A549 treated with AZD9567 at 1 μM for 4 hours (cell line): Measurements from ENCODE around the gene ZNF24. TPM values are rescaled to one million over a fixed set of nuclear protein-coding genes. Genes with fewer than 3 reads are reported as not detected.

Experiments
- total RNA-seq: library from RNA; stranded (reverse); fragments of 200-300 nt; extraction: Qiagen RNA extraction; gene quantifications from 5 replicates; pipeline ENCODE4 v1.2.3, GENCODE V29; 2022; ENCODE audit not compliant: insufficient read depth

The ZNF24 gene
- 9.2 to 12.2 TPM (median 11.2 TPM) in 5 replicates for total RNA-seq

DNA sequence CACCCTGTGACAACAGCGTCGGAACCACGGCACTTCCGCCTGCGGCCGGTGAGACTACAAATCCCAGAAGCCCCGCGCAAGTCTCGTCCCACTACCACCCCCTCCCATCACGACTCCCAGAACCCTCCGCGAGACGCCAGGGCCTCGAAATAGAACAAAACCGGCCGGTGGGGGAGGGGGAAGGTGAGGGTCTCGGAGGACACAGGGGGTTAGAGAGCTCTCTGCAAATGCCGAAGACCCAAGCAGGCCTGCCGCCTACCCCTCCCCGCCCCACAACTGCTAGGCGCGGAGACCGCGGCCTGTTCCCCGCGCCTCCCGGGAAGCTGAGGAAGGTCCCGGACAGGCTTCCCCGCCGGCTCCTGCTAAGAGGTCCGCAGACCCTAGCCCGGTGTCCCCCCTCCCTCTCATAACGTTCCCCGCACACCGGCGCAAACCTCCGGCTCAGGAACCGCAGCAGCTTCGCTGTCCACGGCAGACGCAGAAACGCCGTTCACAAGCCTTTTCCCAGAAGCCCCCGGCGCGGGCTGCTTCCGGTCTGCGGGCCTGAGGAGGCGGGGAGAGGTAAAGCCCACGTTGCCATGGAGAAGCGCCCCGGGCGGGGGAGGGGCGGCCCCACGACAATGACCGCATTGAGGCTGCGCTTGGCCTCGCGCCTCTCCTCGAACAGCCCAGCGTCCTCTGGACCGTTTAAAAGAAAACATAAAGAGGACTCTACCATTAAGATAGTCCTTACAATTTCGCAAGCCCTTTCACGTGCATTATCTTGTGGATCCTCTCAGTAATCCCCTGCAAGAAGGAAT is at the start of gene ZNF24:
TSS of gene ZNF24 (minus strand) at position 485 of the 800 bp plus-strand sequence. CDS start 3,770 bp downstream, outside the sequence.

DNA sequence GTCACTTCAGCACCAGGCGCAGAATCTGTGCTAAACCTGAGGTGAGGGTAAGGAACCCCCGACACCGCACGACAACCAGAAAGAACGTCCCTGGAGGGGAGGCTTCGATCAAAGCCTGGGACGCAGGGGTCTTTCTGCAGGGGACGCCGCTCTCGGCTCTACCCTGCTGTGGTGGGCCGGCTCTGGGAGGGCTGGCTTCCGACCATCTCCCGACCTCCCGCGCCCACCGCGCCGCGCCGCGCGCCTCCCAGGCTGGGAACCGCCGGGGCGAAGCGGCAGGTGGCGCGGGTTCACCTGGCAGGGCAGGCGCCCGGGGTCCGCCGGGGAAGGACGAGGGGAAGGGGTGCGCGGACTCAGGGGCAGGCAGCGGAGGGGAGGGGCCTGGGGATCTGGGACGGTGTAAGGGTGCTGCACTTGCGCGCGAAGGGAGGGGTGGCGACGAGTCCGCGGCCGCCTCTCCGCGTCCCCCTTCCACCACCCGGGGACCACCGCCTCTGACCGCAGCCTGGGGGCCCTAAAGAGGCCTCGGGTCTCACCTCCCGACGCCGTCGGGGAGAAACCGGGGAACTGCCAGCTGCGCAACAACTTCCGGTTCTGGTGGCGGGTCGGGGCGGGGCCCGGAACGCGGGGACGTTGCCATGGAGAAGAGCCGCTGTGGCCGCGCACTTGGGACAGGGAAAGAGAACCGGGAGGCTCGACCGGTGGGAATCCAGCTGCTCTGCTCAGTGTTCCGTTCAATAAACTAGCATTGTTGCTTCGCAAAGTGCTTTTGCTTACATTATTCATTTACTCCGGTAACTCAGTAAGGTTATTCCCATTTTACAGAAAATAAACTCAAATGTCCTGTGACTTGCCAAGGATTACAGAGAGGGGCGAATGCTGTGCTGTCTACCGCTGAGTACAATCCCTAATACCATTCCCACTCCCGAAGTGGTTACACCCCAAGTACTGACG is 32.8 kb upstream of the ZNF24 start, which contains the start of gene ZNF396:
TSS of gene ZNF396 (minus strand) at position 596 of the 954 bp plus-strand sequence. CDS start 3,045 bp downstream, outside the sequence.

DNA sequence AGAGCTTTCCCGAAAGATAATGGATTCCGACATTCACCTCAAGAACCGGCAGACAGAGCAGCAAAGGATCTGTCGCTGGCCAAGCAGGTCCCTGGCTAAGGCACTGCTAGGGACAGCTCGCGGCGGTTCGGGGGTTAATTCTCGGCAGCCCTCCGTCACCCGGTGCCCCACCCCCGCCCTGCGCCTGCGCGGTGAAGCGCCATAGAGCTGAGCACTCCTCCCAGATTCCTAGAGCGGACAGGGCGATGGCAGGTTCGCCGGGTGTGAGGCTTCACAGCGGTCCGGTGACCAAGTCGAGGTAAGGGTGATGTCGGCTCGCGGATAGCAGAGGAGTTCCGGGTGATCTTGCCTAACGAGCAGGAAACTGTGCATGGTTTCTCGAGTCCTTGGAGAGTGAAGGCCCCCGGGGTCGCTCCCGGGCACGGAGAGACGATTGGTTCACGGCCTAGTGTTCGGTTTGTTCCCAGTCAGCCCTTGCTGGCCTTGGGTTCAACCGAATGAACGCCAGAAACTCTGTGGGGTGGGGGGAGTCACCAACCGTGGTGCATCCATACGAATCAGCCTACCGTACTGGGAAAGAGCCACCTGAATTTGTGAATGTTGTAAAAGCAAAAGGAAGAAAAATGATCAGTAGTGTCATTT is 54.0 kb downstream of the ZNF24 start, which contains the start of gene ZSCAN30:
TSS of gene ZSCAN30 (minus strand) at position 136 of the 642 bp plus-strand sequence. CDS start 25,877 bp downstream, outside the sequence.

Other genes with a start within 250 kb of the ZNF24 start
- gene ZNF397, start 103.4 kb downstream of the ZNF24 start, total RNA-seq = 3.4 to 7.3 TPM (median 4.5 TPM) in 5 replicates
- 0.70 to 3.6 TPM (median 0.79 TPM) in 5 replicates for gene ZSCAN30, start 54.2 kb downstream of the ZNF24 start, total RNA-seq
- gene ZNF396, start 32.9 kb upstream of the ZNF24 start, total RNA-seq = 0.53 to 0.68 TPM (median 0.58 TPM) in 4 of 5 replicates, not detected in the other
- gene INO80C, start 153.5 kb upstream of the ZNF24 start, total RNA-seq = 16.2 to 23.3 TPM (median 22.9 TPM) in 5 replicates
- gene GALNT1, start 237.3 kb upstream of the ZNF24 start, total RNA-seq = 59.5 to 87.7 TPM (median 68.1 TPM) in 5 replicates